Hindlimb muscle (tissue), 1 donor: Measurements from ENCODE around the gene LIN7A. TPM values are rescaled to one million over a fixed set of nuclear protein-coding genes. Genes with fewer than 3 reads are reported as not detected.
"Not testable (repeated sequence)": the region's sequence is repeated elsewhere in the genome, so short reads cannot be mapped to it uniquely, and the experiment has no call there.

Experiments
- DNase-seq: peaks from one replicate; pipeline ENCODE4 v3.0.0-alpha.2; 2013
- polyA plus RNA-seq: library from polyadenylated mRNA; unstranded; fragments of 120-200 nt; gene quantifications from one replicate; pipeline ENCODE4 v1.2.1, GENCODE V29; 2013; ENCODE audit not compliant: insufficient read length

LIN7A gene
- polyA plus RNA-seq, 1 donor, result 2.7 TPM

GRCh38 chr12:80805106-80805505 lies 132.6 kb downstream of the LIN7A start:
- DNase-seq, result no peak

- no peak for DNase-seq
Measured at GRCh38 chr12:80802652-80803400, 134.9 kb downstream of the LIN7A start.

- no peak for DNase-seq
Measured at GRCh38 chr12:80798281-80798680, 139.5 kb downstream of the LIN7A start.

- no peak for DNase-seq
Measured at GRCh38 chr12:80794551-80794950, 143.2 kb downstream of the LIN7A start.

- DNase-seq, result no peak
Measured at GRCh38 chr12:80792861-80793260, 144.9 kb downstream of the LIN7A start.

- DNase-seq, result no peak
Measured at GRCh38 chr12:80791863-80792262, 145.9 kb downstream of the LIN7A start.

GRCh38 chr12:80788407-80788806 lies 149.3 kb downstream of the LIN7A start:
- DNase-seq, result not testable (repeated sequence)

- DNase-seq, result not testable (repeated sequence)
Measured at GRCh38 chr12:80782963-80783470, 154.7 kb downstream of the LIN7A start.

GRCh38 chr12:80781313-80781712 lies 156.4 kb downstream of the LIN7A start:
- no peak for DNase-seq

GRCh38 chr12:80780746-80781145 lies 157.0 kb downstream of the LIN7A start:
- DNase-seq, result no peak

- DNase-seq, result no peak
Measured at GRCh38 chr12:80778005-80778541, 159.7 kb downstream of the LIN7A start.

- DNase-seq, result no peak
Measured at GRCh38 chr12:80777587-80777986, 160.1 kb downstream of the LIN7A start.

GRCh38 chr12:80776706-80777105 lies 161.0 kb downstream of the LIN7A start:
- DNase-seq, result no peak

- DNase-seq, result no peak
Measured at GRCh38 chr12:80770958-80771357, 166.8 kb downstream of the LIN7A start.

- no peak for DNase-seq
Measured at GRCh38 chr12:80769553-80770140, 168.1 kb downstream of the LIN7A start.

GRCh38 chr12:80766897-80767296 lies 170.8 kb downstream of the LIN7A start:
- no peak for DNase-seq

GRCh38 chr12:80766210-80766609 lies 171.5 kb downstream of the LIN7A start:
- DNase-seq, result no peak

GRCh38 chr12:80763874-80764273 lies 173.9 kb downstream of the LIN7A start:
- DNase-seq, result peak; percentile 34

- DNase-seq, result no peak
Measured at GRCh38 chr12:80761838-80762237, 175.9 kb downstream of the LIN7A start.

- DNase-seq, result no peak
Measured at GRCh38 chr12:80756875-80757274, 180.9 kb downstream of the LIN7A start.

- no peak for DNase-seq
Measured at GRCh38 chr12:80754274-80754673, 183.5 kb downstream of the LIN7A start.

- no peak for DNase-seq
Measured at GRCh38 chr12:80752464-80752863, 185.3 kb downstream of the LIN7A start.

- peak; percentile 25 for DNase-seq
Measured at GRCh38 chr12:80749456-80749855, 188.3 kb downstream of the LIN7A start.

GRCh38 chr12:80747800-80748199 lies 189.9 kb downstream of the LIN7A start:
- DNase-seq, result no peak
